ENCODE results near the gene SERPINA9. TPM values are rescaled to one million over a fixed set of nuclear protein-coding genes. Genes with fewer than 3 reads are reported as not detected.

SERPINA9 gene
- total RNA-seq, 2 donors from 2014 or later: not detected

- H3K27me3 ChIP-seq: no peaks in the 10 kb centered on the region
- H3K36me3 ChIP-seq: no peaks in the 10 kb centered on the region
- H3K9me3 ChIP-seq: no peaks in the 10 kb centered on the region
- DNase-seq: no peak
- no peak within 1 kb of the TSS for H3K27ac ChIP-seq
- no peaks in the 10 kb centered on the region for H3K4me1 ChIP-seq
- H3K9ac ChIP-seq (ENCODE audit: low read depth in 2 of 2, low read length in 2 of 2): no peak within 1 kb of the TSS
- intact Hi-C loops (cut with DNase I): no loop called here
- TF ChIP-seq CTCF (IDR thresholded peaks at IDR 0.05): no peak
- H3K4me3 ChIP-seq: no peak within 1 kb of the TSS
These were observed 33.4 kb upstream of the SERPINA9 start, which contains the start of gene SERPINA12 for GRCh38 chr14:94509356-94509755. Gene SERPINA12, minus strand, starts transcription at chr14:94509469. Its CDS starts 11,072 bp downstream, at chr14:94498397.

- no peaks in the 10 kb centered on the region for H3K27me3 ChIP-seq
- no peak overlapping the region for H3K27ac ChIP-seq
- no peak overlapping the region for H3K4me3 ChIP-seq
- no peak for DNase-seq
- no peaks in the 10 kb centered on the region for H3K4me1 ChIP-seq
- TF ChIP-seq CTCF (IDR thresholded peaks at IDR 0.05): no peak
- intact Hi-C loops (cut with DNase I): no loop called here
- no peak overlapping the region for H3K9ac ChIP-seq (ENCODE audit: low read depth in 2 of 2, low read length in 2 of 2)
- H3K9me3 ChIP-seq: no peaks in the 10 kb centered on the region
- no peaks in the 10 kb centered on the region for H3K36me3 ChIP-seq
These were observed 29.6 kb upstream of the SERPINA9 start for GRCh38 chr14:94505641-94506040.

GRCh38 chr14:94505206-94505605 lies 29.2 kb upstream of the SERPINA9 start:
- Histone ChIP-seq H3K27me3 (no peaks in the 10 kb centered on the region), H3K4me3 (no peak overlapping the region), H3K9ac (ENCODE audit: low read depth in 2 of 2, low read length in 2 of 2) (no peak overlapping the region), H3K9me3 (no peaks in the 10 kb centered on the region), H3K27ac (no peak overlapping the region), H3K4me1 (no peaks in the 10 kb centered on the region), H3K36me3 (no peaks in the 10 kb centered on the region)
- intact Hi-C loops (cut with DNase I): no loop called here
- TF ChIP-seq CTCF (IDR thresholded peaks at IDR 0.05): no peak
- DNase-seq: no peak

GRCh38 chr14:94501588-94502516 lies 25.9 kb upstream of the SERPINA9 start:
- intact Hi-C loops (cut with DNase I): no loop called here
- Histone ChIP-seq H3K9me3 (no peaks in the 10 kb centered on the region), H3K4me3 (no peak overlapping the region), H3K9ac (ENCODE audit: low read depth in 2 of 2, low read length in 2 of 2) (no peak overlapping the region), H3K4me1 (no peaks in the 10 kb centered on the region), H3K27ac (no peak overlapping the region), H3K27me3 (no peaks in the 10 kb centered on the region), H3K36me3 (no peaks in the 10 kb centered on the region)
- no peak for TF ChIP-seq CTCF (IDR thresholded peaks at IDR 0.05)
- DNase-seq: no peak

- Histone ChIP-seq H3K27me3 (no peaks in the 10 kb centered on the region), H3K4me3 (no peak overlapping the region), H3K36me3 (no peaks in the 10 kb centered on the region), H3K9ac (ENCODE audit: low read depth in 2 of 2, low read length in 2 of 2) (no peak overlapping the region), H3K9me3 (no peaks in the 10 kb centered on the region), H3K4me1 (no peaks in the 10 kb centered on the region), H3K27ac (no peak overlapping the region)
- DNase-seq: no peak
- intact Hi-C loops (cut with DNase I): no loop called here
- no peak for TF ChIP-seq CTCF (IDR thresholded peaks at IDR 0.05)
These were observed 24.3 kb upstream of the SERPINA9 start for GRCh38 chr14:94500264-94500663.
